ENCODE measurements around the gene FLNC. TPM values are rescaled to one million over a fixed set of nuclear protein-coding genes. Genes with fewer than 3 reads are reported as not detected.

The FLNC gene
- total and polyA plus RNA-seq, 9 of the 15 experiments (the other 6 are each of a cell fraction or from before 2014, with no cell fraction given), result 0.90 to 155 (median 28.8) TPM

DNA sequence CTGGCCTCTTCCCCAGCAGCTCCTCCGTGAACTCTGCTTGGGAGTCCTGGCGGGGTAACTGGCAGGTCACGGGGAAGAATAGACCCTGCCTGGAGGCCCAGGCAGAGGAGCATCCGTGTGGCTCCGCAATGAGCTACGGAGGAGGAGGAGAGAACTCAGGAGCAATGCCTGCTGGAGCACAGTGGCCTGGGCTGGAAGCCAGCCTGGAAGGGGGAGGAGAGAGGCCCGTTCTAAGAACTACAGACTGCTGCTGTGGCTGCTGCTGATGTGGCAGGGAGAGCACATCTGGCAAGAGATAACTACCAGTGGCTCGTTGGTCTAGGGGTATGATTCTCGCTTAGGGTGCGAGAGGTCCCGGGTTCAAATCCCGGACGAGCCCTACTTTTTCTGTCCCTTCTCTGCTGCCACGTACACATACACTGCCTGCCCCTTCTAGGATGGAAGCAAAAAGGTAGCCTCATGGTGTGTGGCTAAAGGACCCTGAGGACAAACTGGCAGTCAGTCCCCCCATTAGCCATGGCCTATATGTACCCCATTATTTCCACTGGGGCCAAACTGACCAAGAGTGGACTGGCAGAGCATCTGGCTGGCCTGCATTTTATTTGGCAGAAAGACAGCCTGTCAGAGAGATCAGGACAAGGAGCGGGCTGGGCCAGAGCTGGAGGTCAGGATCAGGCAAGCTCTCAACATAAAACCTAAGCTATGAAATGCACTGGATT is 46.9 kb upstream of the FLNC start (continued):
- TF ChIP-seq OTX1 (CRISPR knock-in tag; IDR thresholded peaks at IDR 0.05), result peak; percentile 84
- TF ChIP-seq ZFP36 (IDR thresholded peaks at IDR 0.05; ENCODE audit: low read depth, low read length, partially characterized antibody), result peak; percentile 68
- TF ChIP-seq CHD2 (IDR thresholded peaks at IDR 0.05; ENCODE audit: low read depth, low read length), result peak; percentile 78
- peak; percentile 44; the same call in 1 of the 2 replicates for TF ChIP-seq MIER1 (IDR thresholded peaks at IDR 0.05; ENCODE audit: low read depth)
- TF ChIP-seq FOS (IDR thresholded peaks at IDR 0.05; ENCODE audit: extremely low read depth, insufficient read length), result peak; percentile 19
- TF ChIP-seq MCM3 (IDR thresholded peaks at IDR 0.05), result no peak
- TF ChIP-seq, protein P1, sequence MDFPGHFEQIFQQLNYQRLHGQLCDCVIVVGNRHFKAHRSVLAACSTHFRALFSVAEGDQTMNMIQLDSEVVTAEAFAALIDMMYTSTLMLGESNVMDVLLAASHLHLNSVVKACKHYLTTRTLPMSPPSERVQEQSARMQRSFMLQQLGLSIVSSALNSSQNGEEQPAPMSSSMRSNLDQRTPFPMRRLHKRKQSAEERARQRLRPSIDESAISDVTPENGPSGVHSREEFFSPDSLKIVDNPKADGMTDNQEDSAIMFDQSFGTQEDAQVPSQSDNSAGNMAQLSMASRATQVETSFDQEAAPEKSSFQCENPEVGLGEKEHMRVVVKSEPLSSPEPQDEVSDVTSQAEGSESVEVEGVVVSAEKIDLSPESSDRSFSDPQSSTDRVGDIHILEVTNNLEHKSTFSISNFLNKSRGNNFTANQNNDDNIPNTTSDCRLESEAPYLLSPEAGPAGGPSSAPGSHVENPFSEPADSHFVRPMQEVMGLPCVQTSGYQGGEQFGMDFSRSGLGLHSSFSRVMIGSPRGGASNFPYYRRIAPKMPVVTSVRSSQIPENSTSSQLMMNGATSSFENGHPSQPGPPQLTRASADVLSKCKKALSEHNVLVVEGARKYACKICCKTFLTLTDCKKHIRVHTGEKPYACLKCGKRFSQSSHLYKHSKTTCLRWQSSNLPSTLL (IDR thresholded peaks at IDR 0.05), result peak; percentile 89
- TF ChIP-seq, protein P2, sequence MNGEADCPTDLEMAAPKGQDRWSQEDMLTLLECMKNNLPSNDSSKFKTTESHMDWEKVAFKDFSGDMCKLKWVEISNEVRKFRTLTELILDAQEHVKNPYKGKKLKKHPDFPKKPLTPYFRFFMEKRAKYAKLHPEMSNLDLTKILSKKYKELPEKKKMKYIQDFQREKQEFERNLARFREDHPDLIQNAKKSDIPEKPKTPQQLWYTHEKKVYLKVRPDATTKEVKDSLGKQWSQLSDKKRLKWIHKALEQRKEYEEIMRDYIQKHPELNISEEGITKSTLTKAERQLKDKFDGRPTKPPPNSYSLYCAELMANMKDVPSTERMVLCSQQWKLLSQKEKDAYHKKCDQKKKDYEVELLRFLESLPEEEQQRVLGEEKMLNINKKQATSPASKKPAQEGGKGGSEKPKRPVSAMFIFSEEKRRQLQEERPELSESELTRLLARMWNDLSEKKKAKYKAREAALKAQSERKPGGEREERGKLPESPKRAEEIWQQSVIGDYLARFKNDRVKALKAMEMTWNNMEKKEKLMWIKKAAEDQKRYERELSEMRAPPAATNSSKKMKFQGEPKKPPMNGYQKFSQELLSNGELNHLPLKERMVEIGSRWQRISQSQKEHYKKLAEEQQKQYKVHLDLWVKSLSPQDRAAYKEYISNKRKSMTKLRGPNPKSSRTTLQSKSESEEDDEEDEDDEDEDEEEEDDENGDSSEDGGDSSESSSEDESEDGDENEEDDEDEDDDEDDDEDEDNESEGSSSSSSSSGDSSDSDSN (IDR thresholded peaks at IDR 0.05; ENCODE audit: borderline replicate concordance in 1 of 2, low read depth in 2 of 2, low read length in 2 of 2), result 0 out of 4 replicates have a peak, but pooled peaks of 1 of the 2 experiments have one; percentile 33
- peak; percentile 99 for TF ChIP-seq BRD9 (IDR thresholded peaks at IDR 0.05; ENCODE audit: low read depth, partially characterized antibody)
- TF ChIP-seq SMARCA5 (IDR thresholded peaks at IDR 0.05), result no peak
- TF ChIP-seq NRF1 (conservative IDR thresholded peaks at IDR 0.05 in 1 of 2, IDR thresholded peaks at IDR 0.05 in 1 of 2), result peak; percentile 26 to 32; a peak in 3 of 4 replicates
- peak; percentile 88; the same call in 1 of the 2 replicates for TF ChIP-seq HDAC8 (tag; IDR thresholded peaks at IDR 0.05)
- TF ChIP-seq POLR2G (IDR thresholded peaks at IDR 0.05; ENCODE audit: low read depth, low read length), result peak; percentile 44; the same call in 1 of the 2 replicates
- TF ChIP-seq, protein P3, sequence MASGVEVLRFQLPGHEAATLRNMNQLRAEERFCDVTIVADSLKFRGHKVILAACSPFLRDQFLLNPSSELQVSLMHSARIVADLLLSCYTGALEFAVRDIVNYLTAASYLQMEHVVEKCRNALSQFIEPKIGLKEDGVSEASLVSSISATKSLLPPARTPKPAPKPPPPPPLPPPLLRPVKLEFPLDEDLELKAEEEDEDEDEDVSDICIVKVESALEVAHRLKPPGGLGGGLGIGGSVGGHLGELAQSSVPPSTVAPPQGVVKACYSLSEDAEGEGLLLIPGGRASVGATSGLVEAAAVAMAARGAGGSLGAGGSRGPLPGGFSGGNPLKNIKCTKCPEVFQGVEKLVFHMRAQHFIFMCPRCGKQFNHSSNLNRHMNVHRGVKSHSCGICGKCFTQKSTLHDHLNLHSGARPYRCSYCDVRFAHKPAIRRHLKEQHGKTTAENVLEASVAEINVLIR (CRISPR knock-in tag; IDR thresholded peaks at IDR 0.05), result 0 out of 2 replicates have a peak, but pooled peaks have one; percentile 14
- TF ChIP-seq TGIF2 (CRISPR knock-in tag; IDR thresholded peaks at IDR 0.05), result no peak
